Measurements from ENCODE around the gene NIF3L1.

The NIF3L1 gene

GRCh38 chr2:200922439-200922838 lies 33.3 kb downstream of the NIF3L1 start:
- Histone ChIP-seq H3K27me3 (ENCODE audit: control insufficient read depth in 1 of 2, insufficient read depth in 2 of 2, low read length in 2 of 2) (no peaks in the 10 kb centered on the region), H3K9me3 (ENCODE audit: control insufficient read depth in 1 of 2, low read length in 2 of 2) (no peaks in the 10 kb centered on the region), H3K4me3 (ENCODE audit: low read depth in 1 of 2, low read length in 2 of 2) (no peak overlapping the region), H3K9ac (ENCODE audit: low read depth in 1 of 2, low read length in 2 of 2) (no peak overlapping the region), H3K27ac (ENCODE audit: low read depth, low read length) (no peak overlapping the region), H3K4me1 (ENCODE audit: control insufficient read depth in 1 of 2, insufficient read depth in 2 of 2, low read length in 2 of 2) (no peaks in the 10 kb centered on the region), H3K36me3 (ENCODE audit: control insufficient read depth in 1 of 2, insufficient read depth in 2 of 2, low read length in 2 of 2) (peaks cover 13 to 64% of the 10 kb centered on the region in 2 donors)

- Histone ChIP-seq H3K9me3 (ENCODE audit: control insufficient read depth in 1 of 2, low read length in 2 of 2) (no peaks in the 10 kb centered on the region), H3K4me3 (ENCODE audit: low read depth in 1 of 2, low read length in 2 of 2) (no peak overlapping the region), H3K27me3 (ENCODE audit: control insufficient read depth in 1 of 2, insufficient read depth in 2 of 2, low read length in 2 of 2) (no peaks in the 10 kb centered on the region), H3K9ac (ENCODE audit: low read depth in 1 of 2, low read length in 2 of 2) (no peak overlapping the region), H3K36me3 (ENCODE audit: control insufficient read depth in 1 of 2, insufficient read depth in 2 of 2, low read length in 2 of 2) (peaks cover 5 to 64% of the 10 kb centered on the region in 2 donors), H3K27ac (ENCODE audit: low read depth, low read length) (no peak overlapping the region), H3K4me1 (ENCODE audit: control insufficient read depth in 1 of 2, insufficient read depth in 2 of 2, low read length in 2 of 2) (no peaks in the 10 kb centered on the region)
Measured at GRCh38 chr2:200929334-200930249, 40.4 kb downstream of the NIF3L1 start.

GRCh38 chr2:200930947-200931626 lies 41.9 kb downstream of the NIF3L1 start:
- no peaks in the 10 kb centered on the region for H3K27me3 ChIP-seq (ENCODE audit: control insufficient read depth in 1 of 2, insufficient read depth in 2 of 2, low read length in 2 of 2)
- no peak overlapping the region for H3K27ac ChIP-seq (ENCODE audit: low read depth, low read length)
- no peak overlapping the region for H3K9ac ChIP-seq (ENCODE audit: low read depth in 1 of 2, low read length in 2 of 2)
- H3K4me3 ChIP-seq (ENCODE audit: low read depth in 1 of 2, low read length in 2 of 2), result no peak overlapping the region
- no peaks in the 10 kb centered on the region for H3K4me1 ChIP-seq (ENCODE audit: control insufficient read depth in 1 of 2, insufficient read depth in 2 of 2, low read length in 2 of 2)
- no peaks in the 10 kb centered on the region for H3K9me3 ChIP-seq (ENCODE audit: control insufficient read depth in 1 of 2, low read length in 2 of 2)
- H3K36me3 ChIP-seq (ENCODE audit: control insufficient read depth in 1 of 2, insufficient read depth in 2 of 2, low read length in 2 of 2), result peaks cover 7 to 68% of the 10 kb centered on the region in 2 donors

DNA sequence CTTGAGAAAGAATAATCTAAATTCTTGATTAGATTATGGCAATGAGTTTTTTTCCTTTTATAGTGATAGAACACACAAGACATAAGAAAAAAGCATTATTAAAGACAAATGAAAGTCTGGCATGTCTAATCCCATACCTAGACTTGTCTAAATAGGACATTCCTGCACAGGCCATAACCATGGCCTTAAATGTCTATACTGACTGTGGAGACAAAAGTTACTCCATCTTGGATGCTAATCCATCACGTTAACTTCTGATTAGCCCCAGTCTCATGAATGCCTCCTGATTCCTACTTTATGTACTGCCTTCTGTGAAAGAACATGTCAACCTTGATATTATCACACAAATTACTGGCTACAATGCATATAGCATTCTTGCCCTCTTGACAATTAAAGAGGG lies 50.7 kb downstream of the NIF3L1 start:
- Histone ChIP-seq H3K9me3 (ENCODE audit: control insufficient read depth in 1 of 2, low read length in 2 of 2) (no peaks in the 10 kb centered on the region), H3K27ac (ENCODE audit: low read depth, low read length) (no peak overlapping the region), H3K36me3 (ENCODE audit: control insufficient read depth in 1 of 2, insufficient read depth in 2 of 2, low read length in 2 of 2) (peaks cover 22 to 66% of the 10 kb centered on the region in 2 donors), H3K4me3 (ENCODE audit: low read depth in 1 of 2, low read length in 2 of 2) (no peak overlapping the region), H3K9ac (ENCODE audit: low read depth in 1 of 2, low read length in 2 of 2) (no peak overlapping the region), H3K27me3 (ENCODE audit: control insufficient read depth in 1 of 2, insufficient read depth in 2 of 2, low read length in 2 of 2) (no peaks in the 10 kb centered on the region), H3K4me1 (ENCODE audit: control insufficient read depth in 1 of 2, insufficient read depth in 2 of 2, low read length in 2 of 2) (no peaks in the 10 kb centered on the region)

- Histone ChIP-seq H3K4me1 (ENCODE audit: control insufficient read depth in 1 of 2, insufficient read depth in 2 of 2, low read length in 2 of 2) (no peaks in the 10 kb centered on the region), H3K4me3 (ENCODE audit: low read depth in 1 of 2, low read length in 2 of 2) (no peak overlapping the region), H3K9ac (ENCODE audit: low read depth in 1 of 2, low read length in 2 of 2) (no peak overlapping the region), H3K36me3 (ENCODE audit: control insufficient read depth in 1 of 2, insufficient read depth in 2 of 2, low read length in 2 of 2) (peaks cover 29 to 44% of the 10 kb centered on the region in 2 donors), H3K9me3 (ENCODE audit: control insufficient read depth in 1 of 2, low read length in 2 of 2) (no peaks in the 10 kb centered on the region), H3K27me3 (ENCODE audit: control insufficient read depth in 1 of 2, insufficient read depth in 2 of 2, low read length in 2 of 2) (no peaks in the 10 kb centered on the region), H3K27ac (ENCODE audit: low read depth, low read length) (no peak overlapping the region)
Measured at GRCh38 chr2:200943527-200944105, 54.4 kb downstream of the NIF3L1 start.

DNA sequence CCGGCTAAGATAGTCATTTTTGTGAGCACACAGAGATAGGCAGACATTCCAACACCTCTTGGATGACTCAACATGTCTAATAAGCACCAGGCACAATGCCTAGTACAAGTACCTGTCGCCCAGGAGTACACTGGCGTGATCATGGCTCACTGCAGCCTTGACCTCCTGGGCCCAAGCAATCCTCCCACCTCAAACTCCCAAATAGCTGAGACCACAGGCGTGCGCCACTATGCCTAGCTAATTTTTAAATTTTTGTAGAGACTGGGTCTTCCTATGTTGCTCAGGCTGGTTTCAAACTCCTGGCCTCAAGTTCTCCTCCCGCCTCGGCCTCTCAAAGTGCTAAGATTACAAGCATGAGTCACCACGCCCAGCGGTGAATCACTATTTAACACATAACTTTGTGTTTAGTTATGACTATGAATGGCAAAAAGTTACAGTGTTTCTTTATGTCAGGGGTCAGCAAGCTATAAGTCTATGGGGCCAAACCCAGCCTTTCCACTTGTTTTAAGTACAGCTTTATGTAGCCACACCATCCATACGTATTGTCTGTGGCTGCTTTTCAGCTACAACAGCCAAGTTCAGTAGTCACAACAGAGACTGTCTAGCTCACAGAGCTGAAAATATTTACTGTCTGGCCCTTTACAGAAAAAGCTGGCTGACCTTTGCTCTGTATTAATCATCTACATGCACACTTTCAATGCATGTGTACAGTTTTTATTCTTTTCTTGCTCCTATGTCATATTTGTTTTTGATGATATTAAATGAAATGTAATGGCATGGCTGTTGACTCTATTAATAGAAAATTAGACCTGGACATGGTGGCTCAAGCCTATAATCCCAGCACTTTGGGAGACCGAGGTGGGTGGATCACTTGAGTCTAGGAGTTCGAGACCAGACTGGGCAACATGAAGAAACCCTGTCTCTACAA lies 55.6 kb downstream of the NIF3L1 start:
- no peak overlapping the region for H3K9ac ChIP-seq (ENCODE audit: low read depth in 1 of 2, low read length in 2 of 2)
- H3K4me3 ChIP-seq (ENCODE audit: low read depth in 1 of 2, low read length in 2 of 2), result no peak overlapping the region
- H3K4me1 ChIP-seq (ENCODE audit: control insufficient read depth in 1 of 2, insufficient read depth in 2 of 2, low read length in 2 of 2), result no peaks in the 10 kb centered on the region
- no peak overlapping the region for H3K27ac ChIP-seq (ENCODE audit: low read depth, low read length)
- peaks cover 25 to 43% of the 10 kb centered on the region in 2 donors for H3K36me3 ChIP-seq (ENCODE audit: control insufficient read depth in 1 of 2, insufficient read depth in 2 of 2, low read length in 2 of 2)
- no peaks in the 10 kb centered on the region for H3K27me3 ChIP-seq (ENCODE audit: control insufficient read depth in 1 of 2, insufficient read depth in 2 of 2, low read length in 2 of 2)
- H3K9me3 ChIP-seq (ENCODE audit: control insufficient read depth in 1 of 2, low read length in 2 of 2), result no peaks in the 10 kb centered on the region

DNA sequence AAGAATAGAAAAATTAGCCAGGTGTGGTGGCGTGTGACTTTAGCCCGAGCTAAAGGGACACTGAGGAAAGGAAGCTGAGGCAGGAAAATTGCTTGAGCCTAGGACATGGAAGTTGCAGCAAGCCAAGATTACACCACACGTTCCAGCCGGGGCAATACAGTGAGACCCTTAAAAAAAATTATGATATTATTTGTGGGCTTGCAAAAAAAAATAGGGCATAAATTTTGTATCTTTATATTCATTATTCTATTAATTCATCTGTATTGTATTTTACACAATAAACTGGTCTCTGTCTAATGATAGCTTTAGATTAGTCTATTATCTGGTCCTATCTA lies 56.2 kb downstream of the NIF3L1 start:
- Histone ChIP-seq H3K4me3 (ENCODE audit: low read depth in 1 of 2, low read length in 2 of 2) (no peak overlapping the region), H3K4me1 (ENCODE audit: control insufficient read depth in 1 of 2, insufficient read depth in 2 of 2, low read length in 2 of 2) (no peaks in the 10 kb centered on the region), H3K9ac (ENCODE audit: low read depth in 1 of 2, low read length in 2 of 2) (no peak overlapping the region), H3K27ac (ENCODE audit: low read depth, low read length) (no peak overlapping the region), H3K9me3 (ENCODE audit: control insufficient read depth in 1 of 2, low read length in 2 of 2) (no peaks in the 10 kb centered on the region), H3K36me3 (ENCODE audit: control insufficient read depth in 1 of 2, insufficient read depth in 2 of 2, low read length in 2 of 2) (peaks cover 20 to 41% of the 10 kb centered on the region in 2 donors), H3K27me3 (ENCODE audit: control insufficient read depth in 1 of 2, insufficient read depth in 2 of 2, low read length in 2 of 2) (no peaks in the 10 kb centered on the region)

DNA sequence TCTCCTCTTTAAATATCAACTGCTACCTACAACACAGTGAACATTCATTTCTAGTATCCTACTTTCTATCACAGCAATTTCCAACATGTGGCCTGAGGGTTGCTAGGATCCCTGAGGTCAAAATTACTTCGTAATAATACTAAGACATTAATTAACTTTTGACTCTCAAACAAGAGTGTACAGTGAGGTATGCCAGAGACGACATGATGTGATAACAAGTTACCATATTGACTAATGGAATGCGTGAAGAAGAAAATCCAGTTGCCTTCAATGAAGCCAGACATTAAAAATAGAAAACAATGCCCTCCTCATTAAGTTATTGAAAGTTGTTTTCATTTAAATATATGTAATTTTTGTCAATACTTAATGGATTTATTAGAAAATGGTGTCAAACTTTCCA lies 61.2 kb downstream of the NIF3L1 start:
- Histone ChIP-seq H3K9me3 (ENCODE audit: control insufficient read depth in 1 of 2, low read length in 2 of 2) (no peaks in the 10 kb centered on the region), H3K4me3 (ENCODE audit: low read depth in 1 of 2, low read length in 2 of 2) (no peak overlapping the region), H3K36me3 (ENCODE audit: control insufficient read depth in 1 of 2, insufficient read depth in 2 of 2, low read length in 2 of 2) (peaks cover 15 to 48% of the 10 kb centered on the region in 2 donors), H3K4me1 (ENCODE audit: control insufficient read depth in 1 of 2, insufficient read depth in 2 of 2, low read length in 2 of 2) (no peaks in the 10 kb centered on the region), H3K9ac (ENCODE audit: low read depth in 1 of 2, low read length in 2 of 2) (no peak overlapping the region), H3K27ac (ENCODE audit: low read depth, low read length) (no peak overlapping the region), H3K27me3 (ENCODE audit: control insufficient read depth in 1 of 2, insufficient read depth in 2 of 2, low read length in 2 of 2) (no peaks in the 10 kb centered on the region)

Data from duodenal mucosa (tissue), 2 donors.